DOHH2 (cell line): ENCODE measurements around the gene PDZRN3.

Source experiments
- CTCF ChIP-seq: fragments of 200-600 bp; sonication (generic); IDR thresholded peaks from one replicate; pipeline ENCODE4 v1.5.1; 2014; ENCODE audit warnings: antibody characterized with exemption, mild to moderate bottlenecking, low read depth, low read length; ENCODE audit not compliant: poor library complexity, severe bottlenecking
- EZH2phosphoT487 ChIP-seq: fragments of 200-600 bp; sonication (generic); IDR thresholded peaks from 2 replicates; pipeline ENCODE4 v1.6.1; 2017; ENCODE audit warnings: borderline replicate concordance, mild to moderate bottlenecking, antibody characterized with exemption, low read length, moderate library complexity, mixed read lengths

- TF ChIP-seq CTCF: no peak
- TF ChIP-seq EZH2phosphoT487: no peak
These were observed 175.9 kb downstream of the PDZRN3 start for GRCh38 chr3:73448761-73449301.
